ENCODE measurements around the gene ARHGEF28. TPM values are rescaled to one million over a fixed set of nuclear protein-coding genes. Genes with fewer than 3 reads are reported as not detected.

The ARHGEF28 gene
- total RNA-seq, 6 experiments from 2014 or later, result 3.0 to 14.9 (median 6.4) TPM

- Histone ChIP-seq H3K4me1 (peaks cover 0 to 4% (median 0%) of the 10 kb centered on the region in 4 donors), H3K4me3 (no peak overlapping the region), H3K27me3 (no peaks in the 10 kb centered on the region), H3K27ac (no peak overlapping the region), H3K9me3 (no peaks in the 10 kb centered on the region), H3K36me3 (no peaks in the 10 kb centered on the region)
- TF ChIP-seq, protein P1, sequence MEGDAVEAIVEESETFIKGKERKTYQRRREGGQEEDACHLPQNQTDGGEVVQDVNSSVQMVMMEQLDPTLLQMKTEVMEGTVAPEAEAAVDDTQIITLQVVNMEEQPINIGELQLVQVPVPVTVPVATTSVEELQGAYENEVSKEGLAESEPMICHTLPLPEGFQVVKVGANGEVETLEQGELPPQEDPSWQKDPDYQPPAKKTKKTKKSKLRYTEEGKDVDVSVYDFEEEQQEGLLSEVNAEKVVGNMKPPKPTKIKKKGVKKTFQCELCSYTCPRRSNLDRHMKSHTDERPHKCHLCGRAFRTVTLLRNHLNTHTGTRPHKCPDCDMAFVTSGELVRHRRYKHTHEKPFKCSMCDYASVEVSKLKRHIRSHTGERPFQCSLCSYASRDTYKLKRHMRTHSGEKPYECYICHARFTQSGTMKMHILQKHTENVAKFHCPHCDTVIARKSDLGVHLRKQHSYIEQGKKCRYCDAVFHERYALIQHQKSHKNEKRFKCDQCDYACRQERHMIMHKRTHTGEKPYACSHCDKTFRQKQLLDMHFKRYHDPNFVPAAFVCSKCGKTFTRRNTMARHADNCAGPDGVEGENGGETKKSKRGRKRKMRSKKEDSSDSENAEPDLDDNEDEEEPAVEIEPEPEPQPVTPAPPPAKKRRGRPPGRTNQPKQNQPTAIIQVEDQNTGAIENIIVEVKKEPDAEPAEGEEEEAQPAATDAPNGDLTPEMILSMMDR (IDR thresholded peaks at IDR 0.05), result no peak
- no peak for TF ChIP-seq POLR2A (IDR thresholded peaks at IDR 0.05)
- 47% methylated on average over 3 of the region's 4 CpGs for WGBS (ENCODE audit: insufficient coverage, low coverage, low lambda C conversion rate, missing lambda C conversion rate)
- DNase-seq, result no peak
- intact Hi-C loops (cut with DNase I), result no loop called here
- ATAC-seq, result peak in 2 of 4 donors; percentile 42 to 44
Observed at GRCh38 chr5:73740274-73740790, 114.3 kb downstream of the ARHGEF28 start.

DNA sequence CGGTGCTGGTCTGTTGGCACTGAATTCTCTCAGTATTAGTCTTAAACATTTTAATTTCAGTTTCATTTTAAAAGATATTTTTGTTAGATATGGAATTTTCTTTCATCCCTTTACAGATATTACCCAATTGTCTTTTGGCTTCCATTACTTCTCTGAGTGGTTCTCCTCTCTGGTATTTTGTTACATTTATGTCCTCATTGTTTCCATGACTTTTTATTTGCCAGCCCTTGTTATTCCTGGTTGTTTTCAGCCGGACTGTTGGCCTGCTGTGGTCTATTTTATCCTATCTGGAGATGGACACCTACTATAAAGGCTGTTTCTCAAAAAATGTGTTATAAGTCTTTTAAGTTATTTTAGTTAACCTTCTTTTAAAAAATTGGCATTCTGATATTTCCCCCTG lies 117.2 kb downstream of the ARHGEF28 start:
- Histone ChIP-seq H3K36me3 (no peaks in the 10 kb centered on the region), H3K27me3 (no peaks in the 10 kb centered on the region), H3K4me1 (peaks cover 0 to 18% (median 2%) of the 10 kb centered on the region in 4 donors), H3K27ac (no peak overlapping the region), H3K9me3 (no peaks in the 10 kb centered on the region), H3K4me3 (no peak overlapping the region)
- no peak for TF ChIP-seq POLR2A (IDR thresholded peaks at IDR 0.05)
- TF ChIP-seq, protein P1 (IDR thresholded peaks at IDR 0.05), result no peak
- intact Hi-C loops (cut with DNase I), result no loop called here
- ATAC-seq (no peak), DNase-seq (no peak)
- WGBS (ENCODE audit: insufficient coverage, low coverage, low lambda C conversion rate, missing lambda C conversion rate), result 69% methylated on average over 2 of the region's 2 CpGs

DNA sequence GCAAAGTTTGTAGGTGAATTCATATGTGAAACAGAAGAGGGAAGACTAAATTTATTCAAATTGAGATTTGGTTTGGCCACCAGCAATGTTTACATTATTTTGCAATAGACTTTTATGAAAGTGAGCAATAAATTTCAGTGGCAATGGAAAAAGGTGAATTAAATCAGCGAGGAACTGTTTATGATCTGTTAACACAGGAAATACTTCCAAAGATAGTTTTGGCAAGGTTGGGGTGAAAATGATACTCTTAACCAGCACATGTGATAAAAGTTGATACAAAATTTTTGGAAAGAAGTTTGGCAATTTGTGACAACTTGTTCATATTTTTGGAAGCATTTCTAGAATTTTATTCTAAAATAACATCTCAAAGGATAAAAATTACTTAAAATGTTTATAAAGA lies 119.8 kb downstream of the ARHGEF28 start:
- no peaks in the 10 kb centered on the region for H3K27me3 ChIP-seq
- ATAC-seq (peak in 2 of 4 donors; percentile 21 to 38), DNase-seq (no peak)
- intact Hi-C loops (cut with DNase I), result no loop called here
- H3K9me3 ChIP-seq, result no peaks in the 10 kb centered on the region
- WGBS (ENCODE audit: insufficient coverage, low coverage, low lambda C conversion rate, missing lambda C conversion rate), result 14% methylated on average over 1 of the region's 1 CpG
- H3K4me3 ChIP-seq, result no peak overlapping the region
- no peaks in the 10 kb centered on the region for H3K36me3 ChIP-seq
- TF ChIP-seq POLR2A (IDR thresholded peaks at IDR 0.05), result no peak
- TF ChIP-seq, protein P1 (IDR thresholded peaks at IDR 0.05), result no peak
- H3K27ac ChIP-seq, result no peak overlapping the region
- peaks cover 0 to 30% (median 2%) of the 10 kb centered on the region in 4 donors for H3K4me1 ChIP-seq

- intact Hi-C loops (cut with DNase I), result no loop called here
- WGBS (ENCODE audit: insufficient coverage, low coverage, low lambda C conversion rate, missing lambda C conversion rate), result 45% methylated on average over 2 of the region's 2 CpGs
- ATAC-seq (no peak), DNase-seq (no peak)
- no peak overlapping the region for H3K4me3 ChIP-seq
- H3K27ac ChIP-seq, result no peak overlapping the region
- no peaks in the 10 kb centered on the region for H3K27me3 ChIP-seq
- TF ChIP-seq, protein P1 (IDR thresholded peaks at IDR 0.05), result no peak
- no peak for TF ChIP-seq POLR2A (IDR thresholded peaks at IDR 0.05)
- H3K36me3 ChIP-seq, result no peaks in the 10 kb centered on the region
- H3K9me3 ChIP-seq, result no peaks in the 10 kb centered on the region
- peaks cover 0 to 30% (median 2%) of the 10 kb centered on the region in 4 donors for H3K4me1 ChIP-seq
Observed at GRCh38 chr5:73746608-73747007, 120.6 kb downstream of the ARHGEF28 start.

Measured in right lobe of liver (tissue), 6 donors.